ENCODE results near the gene GIGYF2.

DNA sequence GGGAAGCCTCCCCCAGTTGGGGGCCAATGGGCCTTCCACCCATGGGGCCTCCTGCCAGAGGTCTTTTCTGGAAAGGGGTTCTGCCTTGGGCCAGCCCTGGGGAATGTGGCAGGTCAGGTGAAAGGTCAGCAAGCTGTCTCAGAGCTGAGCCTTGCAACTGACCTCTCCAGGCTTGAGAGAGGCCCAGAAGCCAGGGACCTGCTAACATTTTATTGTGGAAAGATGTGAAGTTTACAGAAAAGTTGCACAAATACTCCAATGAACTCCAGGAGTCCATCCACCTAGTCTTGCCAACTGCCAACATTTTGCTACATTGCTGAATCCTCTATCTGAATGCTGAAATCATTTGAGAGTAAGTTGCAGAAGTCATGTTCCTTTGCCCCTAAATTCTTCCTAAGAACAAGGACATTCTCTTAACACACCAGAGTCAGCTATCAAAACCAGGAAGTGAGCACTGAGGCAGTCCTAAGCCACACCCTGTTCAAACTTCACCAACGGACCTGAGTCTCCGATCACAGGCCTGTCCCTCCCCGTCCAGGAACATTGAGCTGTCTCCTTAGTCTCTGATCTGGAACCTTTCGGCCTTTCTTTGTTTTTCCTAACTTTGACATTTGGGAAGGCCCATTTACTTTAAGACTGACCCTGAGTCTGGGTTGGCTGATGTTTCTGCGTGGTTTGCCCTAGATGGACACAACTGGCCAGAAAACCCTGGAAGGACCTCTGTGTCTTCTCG, 176.9 kb downstream of the GIGYF2 start:
- TF ChIP-seq, protein P1, sequence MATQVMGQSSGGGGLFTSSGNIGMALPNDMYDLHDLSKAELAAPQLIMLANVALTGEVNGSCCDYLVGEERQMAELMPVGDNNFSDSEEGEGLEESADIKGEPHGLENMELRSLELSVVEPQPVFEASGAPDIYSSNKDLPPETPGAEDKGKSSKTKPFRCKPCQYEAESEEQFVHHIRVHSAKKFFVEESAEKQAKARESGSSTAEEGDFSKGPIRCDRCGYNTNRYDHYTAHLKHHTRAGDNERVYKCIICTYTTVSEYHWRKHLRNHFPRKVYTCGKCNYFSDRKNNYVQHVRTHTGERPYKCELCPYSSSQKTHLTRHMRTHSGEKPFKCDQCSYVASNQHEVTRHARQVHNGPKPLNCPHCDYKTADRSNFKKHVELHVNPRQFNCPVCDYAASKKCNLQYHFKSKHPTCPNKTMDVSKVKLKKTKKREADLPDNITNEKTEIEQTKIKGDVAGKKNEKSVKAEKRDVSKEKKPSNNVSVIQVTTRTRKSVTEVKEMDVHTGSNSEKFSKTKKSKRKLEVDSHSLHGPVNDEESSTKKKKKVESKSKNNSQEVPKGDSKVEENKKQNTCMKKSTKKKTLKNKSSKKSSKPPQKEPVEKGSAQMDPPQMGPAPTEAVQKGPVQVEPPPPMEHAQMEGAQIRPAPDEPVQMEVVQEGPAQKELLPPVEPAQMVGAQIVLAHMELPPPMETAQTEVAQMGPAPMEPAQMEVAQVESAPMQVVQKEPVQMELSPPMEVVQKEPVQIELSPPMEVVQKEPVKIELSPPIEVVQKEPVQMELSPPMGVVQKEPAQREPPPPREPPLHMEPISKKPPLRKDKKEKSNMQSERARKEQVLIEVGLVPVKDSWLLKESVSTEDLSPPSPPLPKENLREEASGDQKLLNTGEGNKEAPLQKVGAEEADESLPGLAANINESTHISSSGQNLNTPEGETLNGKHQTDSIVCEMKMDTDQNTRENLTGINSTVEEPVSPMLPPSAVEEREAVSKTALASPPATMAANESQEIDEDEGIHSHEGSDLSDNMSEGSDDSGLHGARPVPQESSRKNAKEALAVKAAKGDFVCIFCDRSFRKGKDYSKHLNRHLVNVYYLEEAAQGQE (IDR thresholded peaks at IDR 0.05; ENCODE audit: low read depth), result no peak
- no peak for TF ChIP-seq NFIC (IDR thresholded peaks at IDR 0.05)
- no peak for TF ChIP-seq EP300 (IDR thresholded peaks at IDR 0.05; ENCODE audit: borderline replicate concordance)
- no peak for TF ChIP-seq TAF1 (IDR thresholded peaks at IDR 0.05; ENCODE audit: low read depth)
- TF ChIP-seq CEBPB (IDR thresholded peaks at IDR 0.05), result no peak
- no peak for TF ChIP-seq TEAD4 (IDR thresholded peaks at IDR 0.05)
- no peak for TF ChIP-seq ZBTB7A (IDR thresholded peaks at IDR 0.05; ENCODE audit: low read depth)
- TF ChIP-seq, protein P2, sequence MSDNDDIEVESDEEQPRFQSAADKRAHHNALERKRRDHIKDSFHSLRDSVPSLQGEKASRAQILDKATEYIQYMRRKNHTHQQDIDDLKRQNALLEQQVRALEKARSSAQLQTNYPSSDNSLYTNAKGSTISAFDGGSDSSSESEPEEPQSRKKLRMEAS (IDR thresholded peaks at IDR 0.05), result no peak
- TF ChIP-seq CREB1 (IDR thresholded peaks at IDR 0.05; ENCODE audit: low read depth), result no peak
- TF ChIP-seq YY1 (IDR thresholded peaks at IDR 0.05; ENCODE audit: low read depth), result no peak

Measured in Ishikawa (cell line).